ENCODE measurements around the gene HSD11B1L. TPM values are rescaled to one million over a fixed set of nuclear protein-coding genes. Genes with fewer than 3 reads are reported as not detected.

HSD11B1L gene
- total RNA-seq, 2 donors from 2014 or later = 11.9 to 21.8 TPM

GRCh38 chr19:5707576-5708575, 27.0 kb downstream of the HSD11B1L start:
- WGBS, 2 donors = 91 to 96% methylated on average over 10 to 31 of the region's 37 CpGs
- no peaks in the 10 kb centered on the region for H3K27me3 ChIP-seq
- H3K27ac ChIP-seq = no peak overlapping the region
- no peak for DNase-seq
- H3K4me1 ChIP-seq = no peaks in the 10 kb centered on the region
- ATAC-seq = no peak
- peaks cover 0 to 29% of the 10 kb centered on the region in 2 donors for H3K36me3 ChIP-seq (replicated peaks in 1 of 2; ENCODE audit: insufficient read depth in 1 of 2, low read depth in 2 of 2)
- no peaks in the 10 kb centered on the region for H3K9me3 ChIP-seq
- intact Hi-C loops (cut with DNase I) = no loop called here
- no peak for TF ChIP-seq CTCF (IDR thresholded peaks at IDR 0.05)
- no peak for TF ChIP-seq POLR2A (IDR thresholded peaks at IDR 0.05)
- no peak overlapping the region for H3K4me3 ChIP-seq

- ATAC-seq (no peak), DNase-seq (no peak)
- intact Hi-C loops (cut with DNase I) = no loop called here
- TF ChIP-seq POLR2A (IDR thresholded peaks at IDR 0.05) = no peak
- no peak for TF ChIP-seq CTCF (IDR thresholded peaks at IDR 0.05)
- Histone ChIP-seq H3K9me3 (no peaks in the 10 kb centered on the region), H3K36me3 (replicated peaks in 1 of 2; ENCODE audit: insufficient read depth in 1 of 2, low read depth in 2 of 2) (peaks cover 0 to 33% of the 10 kb centered on the region in 2 donors), H3K4me1 (no peaks in the 10 kb centered on the region), H3K4me3 (no peak overlapping the region), H3K27ac (no peak overlapping the region), H3K27me3 (no peaks in the 10 kb centered on the region)
- 86 to 93% methylated on average over 8 of the region's 8 CpGs for WGBS, 2 donors
These were observed 30.2 kb downstream of the HSD11B1L start for GRCh38 chr19:5711025-5711424.

GRCh38 chr19:5711713-5712161, 30.9 kb downstream of the HSD11B1L start:
- no peak overlapping the region for H3K27ac ChIP-seq
- DNase-seq (no peak), ATAC-seq (no peak)
- intact Hi-C loops (cut with DNase I) = no loop called here
- TF ChIP-seq CTCF (IDR thresholded peaks at IDR 0.05) (no peak), POLR2A (IDR thresholded peaks at IDR 0.05) (no peak)
- no peaks in the 10 kb centered on the region for H3K9me3 ChIP-seq
- peaks cover 0 to 33% of the 10 kb centered on the region in 2 donors for H3K36me3 ChIP-seq (replicated peaks in 1 of 2; ENCODE audit: insufficient read depth in 1 of 2, low read depth in 2 of 2)
- H3K27me3 ChIP-seq = no peaks in the 10 kb centered on the region
- 81% methylated on average over 16 to 25 of the region's 25 CpGs for WGBS, 2 donors
- H3K4me3 ChIP-seq = no peak overlapping the region
- peaks cover 2% of the 10 kb centered on the region for H3K4me1 ChIP-seq

GRCh38 chr19:5713228-5713627, 32.4 kb downstream of the HSD11B1L start:
- no peak for TF ChIP-seq POLR2A (IDR thresholded peaks at IDR 0.05)
- no peak for TF ChIP-seq CTCF (IDR thresholded peaks at IDR 0.05)
- DNase-seq = no peak
- Histone ChIP-seq H3K9me3 (no peaks in the 10 kb centered on the region), H3K36me3 (replicated peaks in 1 of 2; ENCODE audit: insufficient read depth in 1 of 2, low read depth in 2 of 2) (peaks cover 0 to 29% of the 10 kb centered on the region in 2 donors), H3K27ac (no peak overlapping the region), H3K4me1 (peaks cover 16% of the 10 kb centered on the region), H3K4me3 (no peak overlapping the region), H3K27me3 (no peaks in the 10 kb centered on the region)
- intact Hi-C loops (cut with DNase I) = no loop called here
- no peak for ATAC-seq
- WGBS, 2 donors = 92 to 95% methylated on average over 8 to 9 of the region's 9 CpGs

Measured in body of pancreas (tissue), 4 donors.